ENCODE measurements around the gene TTC27. TPM values are rescaled to one million over a fixed set of nuclear protein-coding genes. Genes with fewer than 3 reads are reported as not detected.
A peak's percentile ranks its signal among the peaks of the same experiment; 100 is the strongest.

Gene TTC27
- total RNA-seq, 4 donors from 2014 or later: 12.6 to 25.4 (median 16.9) TPM

DNA sequence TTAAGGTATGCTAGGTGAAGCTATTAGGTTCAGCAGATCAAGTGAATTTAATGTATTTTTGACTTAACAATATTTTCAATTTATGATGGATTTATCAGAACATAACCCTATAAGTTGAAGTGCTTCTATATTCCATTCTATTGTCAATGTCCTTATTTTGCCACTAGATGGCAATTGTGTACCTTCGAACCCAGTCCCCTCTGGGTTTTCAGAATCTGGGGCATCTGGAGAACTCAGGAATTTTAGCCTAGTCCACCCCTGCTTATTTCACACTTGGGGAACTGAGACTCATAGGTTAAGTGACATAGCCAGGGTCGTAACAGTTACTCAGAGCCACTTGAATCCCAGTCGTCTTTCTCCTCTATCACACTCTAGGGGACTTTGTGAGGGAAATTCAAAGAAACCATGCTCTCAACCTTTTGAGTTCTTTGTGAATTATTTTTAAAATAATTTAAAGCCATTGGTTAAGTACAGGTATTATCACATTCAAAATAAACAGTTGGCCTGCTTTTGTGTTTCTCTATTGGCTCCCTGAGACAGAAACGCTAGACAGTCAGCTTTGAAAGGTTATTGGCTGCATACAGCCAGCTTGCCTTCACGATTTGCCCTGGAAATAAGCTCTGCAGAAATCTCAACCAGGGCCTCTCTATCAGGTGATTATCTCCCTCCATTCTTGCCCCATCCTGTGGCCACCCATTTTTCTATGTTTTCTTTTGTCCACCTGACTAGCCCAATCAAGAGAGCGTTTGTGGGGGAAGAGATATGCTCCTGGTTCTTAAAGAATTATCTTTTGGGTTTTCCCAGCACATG lies 145.0 kb downstream of the TTC27 start:
- Histone ChIP-seq H3K9me3 (no peaks in the 10 kb centered on the region), H3K36me3 (no peaks in the 10 kb centered on the region), H3K27ac (no peak overlapping the region), H3K27me3 (no peaks in the 10 kb centered on the region), H3K4me1 (no peaks in the 10 kb centered on the region), H3K4me3 (replicated peaks in 1 of 3) (no peak overlapping the region)
- 51 to 52% methylated on average over 6 of the region's 6 CpGs for WGBS, 2 donors
- TF ChIP-seq, protein P1, sequence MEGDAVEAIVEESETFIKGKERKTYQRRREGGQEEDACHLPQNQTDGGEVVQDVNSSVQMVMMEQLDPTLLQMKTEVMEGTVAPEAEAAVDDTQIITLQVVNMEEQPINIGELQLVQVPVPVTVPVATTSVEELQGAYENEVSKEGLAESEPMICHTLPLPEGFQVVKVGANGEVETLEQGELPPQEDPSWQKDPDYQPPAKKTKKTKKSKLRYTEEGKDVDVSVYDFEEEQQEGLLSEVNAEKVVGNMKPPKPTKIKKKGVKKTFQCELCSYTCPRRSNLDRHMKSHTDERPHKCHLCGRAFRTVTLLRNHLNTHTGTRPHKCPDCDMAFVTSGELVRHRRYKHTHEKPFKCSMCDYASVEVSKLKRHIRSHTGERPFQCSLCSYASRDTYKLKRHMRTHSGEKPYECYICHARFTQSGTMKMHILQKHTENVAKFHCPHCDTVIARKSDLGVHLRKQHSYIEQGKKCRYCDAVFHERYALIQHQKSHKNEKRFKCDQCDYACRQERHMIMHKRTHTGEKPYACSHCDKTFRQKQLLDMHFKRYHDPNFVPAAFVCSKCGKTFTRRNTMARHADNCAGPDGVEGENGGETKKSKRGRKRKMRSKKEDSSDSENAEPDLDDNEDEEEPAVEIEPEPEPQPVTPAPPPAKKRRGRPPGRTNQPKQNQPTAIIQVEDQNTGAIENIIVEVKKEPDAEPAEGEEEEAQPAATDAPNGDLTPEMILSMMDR (IDR thresholded peaks at IDR 0.05): peak in 5 of 6 experiments; percentile 31 to 85 (median 65)
- no peak for TF ChIP-seq POLR2A (IDR thresholded peaks at IDR 0.05)
- intact Hi-C loops (cut with DNase I): loop anchor here (10.0 kb wide), 1 partner anchor 602 kb away; no protein-coding TSS in a partner anchor
- DNase-seq: no peak

DNA sequence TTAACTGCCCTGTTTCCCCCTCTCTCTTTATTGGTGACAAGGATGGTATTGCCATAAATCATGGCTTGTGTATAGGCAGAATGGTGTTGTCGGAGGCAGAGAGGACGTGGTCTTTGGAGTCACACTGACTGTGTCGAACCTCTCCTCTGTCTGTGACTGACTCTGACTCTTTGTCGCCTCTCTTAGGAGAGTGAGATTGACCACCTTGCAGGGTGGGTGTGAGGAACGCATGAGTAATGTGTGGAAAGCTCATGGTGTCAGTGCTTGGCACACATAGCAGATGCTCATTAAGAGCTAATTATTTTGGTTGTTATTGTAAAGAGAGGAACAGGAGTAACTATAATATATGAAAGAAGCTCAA lies 145.6 kb downstream of the TTC27 start:
- H3K4me1 ChIP-seq: no peaks in the 10 kb centered on the region
- TF ChIP-seq, protein P1 (IDR thresholded peaks at IDR 0.05): no peak
- no peak for TF ChIP-seq POLR2A (IDR thresholded peaks at IDR 0.05)
- no peaks in the 10 kb centered on the region for H3K9me3 ChIP-seq
- H3K4me3 ChIP-seq (replicated peaks in 1 of 3): no peak overlapping the region
- 73 to 87% methylated on average over 5 of the region's 5 CpGs for WGBS, 2 donors
- no peak for DNase-seq
- no peaks in the 10 kb centered on the region for H3K36me3 ChIP-seq
- no peak overlapping the region for H3K27ac ChIP-seq
- intact Hi-C loops (cut with DNase I): loop anchor here (10.0 kb wide), 1 partner anchor 601 kb away; no protein-coding TSS in a partner anchor
- H3K27me3 ChIP-seq: no peaks in the 10 kb centered on the region

DNA sequence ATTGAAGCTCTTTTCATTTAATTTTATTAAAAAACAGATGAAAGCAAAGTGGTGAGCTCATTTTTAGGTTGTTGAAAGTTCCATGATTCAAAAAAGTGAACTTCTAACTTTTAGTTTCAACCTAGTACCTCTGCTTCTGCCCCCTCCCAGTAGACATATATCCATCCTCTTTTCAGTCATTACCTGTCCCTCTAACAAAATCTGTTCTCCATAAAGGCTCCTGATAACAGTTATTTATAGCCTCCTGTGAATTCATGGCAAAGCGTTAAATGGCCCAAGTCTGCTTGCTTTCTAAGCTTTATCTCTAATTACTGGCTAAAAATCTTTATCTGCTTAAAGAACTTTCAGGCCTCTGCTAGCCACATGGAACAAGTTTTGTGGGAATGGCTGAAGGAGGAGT lies 148.1 kb downstream of the TTC27 start:
- no peaks in the 10 kb centered on the region for H3K9me3 ChIP-seq
- WGBS, 2 donors: 92 to 98% methylated on average over 1 of the region's 1 CpG
- DNase-seq: no peak
- H3K36me3 ChIP-seq: no peaks in the 10 kb centered on the region
- intact Hi-C loops (cut with DNase I): loop anchor here (5.0 to 10.0 kb wide), 2 partner anchors 171 to 599 kb away; partner anchors contain the start of gene LTBP1
- no peak overlapping the region for H3K27ac ChIP-seq
- no peak overlapping the region for H3K4me3 ChIP-seq (replicated peaks in 1 of 3)
- H3K4me1 ChIP-seq: no peaks in the 10 kb centered on the region
- no peaks in the 10 kb centered on the region for H3K27me3 ChIP-seq
- TF ChIP-seq POLR2A (IDR thresholded peaks at IDR 0.05): no peak
- TF ChIP-seq, protein P1 (IDR thresholded peaks at IDR 0.05): no peak

DNA sequence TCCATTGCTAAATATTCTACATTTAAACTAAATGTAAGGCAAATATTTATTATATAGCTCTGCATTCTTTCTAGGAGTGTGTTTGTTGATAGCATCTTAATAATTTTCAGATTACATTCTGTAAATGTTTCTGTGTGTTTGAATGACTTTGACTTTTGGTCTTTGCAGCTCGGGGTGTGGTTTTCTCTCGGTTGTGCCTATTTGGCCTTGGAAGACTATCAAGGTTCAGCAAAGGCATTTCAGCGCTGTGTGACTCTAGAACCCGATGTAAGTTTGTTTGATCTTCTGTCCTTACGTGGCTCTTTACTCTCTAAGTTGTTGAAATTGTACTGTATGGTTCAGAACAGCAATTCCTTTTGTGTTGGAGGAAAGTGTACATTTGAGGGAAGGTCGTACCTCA lies 149.9 kb downstream of the TTC27 start:
- 93% methylated on average over 6 of the region's 6 CpGs for whole genome bisulfite sequencing, 2 donors
- Histone ChIP-seq H3K27me3 (no peaks in the 10 kb centered on the region), H3K9me3 (peaks cover 6% of the 10 kb centered on the region), H3K27ac (no peak overlapping the region), H3K36me3 (no peaks in the 10 kb centered on the region), H3K4me1 (no peaks in the 10 kb centered on the region), H3K4me3 (replicated peaks in 1 of 3) (no peak overlapping the region)
- intact Hi-C loops (cut with DNase I): loop anchor here (5.0 to 10.0 kb wide), 2 partner anchors 170 to 597 kb away; partner anchors contain the start of gene LTBP1
- TF ChIP-seq, protein P1 (IDR thresholded peaks at IDR 0.05): no peak
- no peak for TF ChIP-seq POLR2A (IDR thresholded peaks at IDR 0.05)
- no peak for DNase-seq

DNA sequence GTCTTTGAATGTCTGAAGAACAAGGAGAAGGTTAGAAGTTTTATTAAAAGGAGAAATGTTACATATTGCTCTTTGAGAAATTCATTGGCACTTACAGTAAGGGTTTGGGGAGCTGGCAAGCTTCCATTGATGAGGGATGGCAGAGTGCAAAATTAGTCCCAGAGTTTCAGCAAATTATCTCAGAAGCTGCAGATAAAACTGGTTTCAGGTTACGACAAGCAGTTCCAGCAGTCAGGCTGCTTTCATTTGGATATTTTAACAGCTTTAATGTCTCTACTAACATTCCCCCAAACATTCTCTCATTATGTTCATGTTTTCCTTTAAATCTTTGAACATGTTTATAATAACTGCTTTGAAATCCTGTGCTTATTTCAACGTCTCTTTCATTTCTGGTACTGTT lies 153.1 kb downstream of the TTC27 start:
- WGBS, 2 donors: 97% methylated on average over 2 of the region's 2 CpGs
- no peak overlapping the region for H3K27ac ChIP-seq
- intact Hi-C loops (cut with DNase I): no loop called here
- peaks cover 6% of the 10 kb centered on the region for H3K9me3 ChIP-seq
- no peak for DNase-seq
- no peaks in the 10 kb centered on the region for H3K36me3 ChIP-seq
- TF ChIP-seq POLR2A (IDR thresholded peaks at IDR 0.05): no peak
- TF ChIP-seq, protein P1 (IDR thresholded peaks at IDR 0.05): no peak
- no peaks in the 10 kb centered on the region for H3K27me3 ChIP-seq
- H3K4me3 ChIP-seq (replicated peaks in 1 of 3): no peak overlapping the region
- H3K4me1 ChIP-seq: no peaks in the 10 kb centered on the region
